HT-29 (cell line): Measurements from ENCODE around the gene CHST6. TPM values are rescaled to one million over a fixed set of nuclear protein-coding genes. Genes with fewer than 3 reads are reported as not detected.
"Not testable (repeated sequence)": the region's sequence is repeated elsewhere in the genome, so short reads cannot be mapped to it uniquely, and the experiment has no call there.

Source experiments
- DNase-seq: peaks from one replicate; pipeline ENCODE4 v3.0.0-alpha.2; 2015; ENCODE audit warnings: low spot score
- total RNA-seq: library from RNA; depleted of rRNA; stranded (reverse); fragments of >200 nt; shearing (Covaris generic); gene quantifications from 2 replicates; pipeline ENCODE4 v1.2.3, GENCODE V29; 2014

The CHST6 gene
- total RNA-seq, 1 experiment from 2014 or later = not detected

- no peak for DNase-seq
Measured at GRCh38 chr16:75476817-75477216, 18.4 kb downstream of the CHST6 start.

- no peak for DNase-seq
Measured at GRCh38 chr16:75475420-75475847, 19.8 kb downstream of the CHST6 start.

DNA sequence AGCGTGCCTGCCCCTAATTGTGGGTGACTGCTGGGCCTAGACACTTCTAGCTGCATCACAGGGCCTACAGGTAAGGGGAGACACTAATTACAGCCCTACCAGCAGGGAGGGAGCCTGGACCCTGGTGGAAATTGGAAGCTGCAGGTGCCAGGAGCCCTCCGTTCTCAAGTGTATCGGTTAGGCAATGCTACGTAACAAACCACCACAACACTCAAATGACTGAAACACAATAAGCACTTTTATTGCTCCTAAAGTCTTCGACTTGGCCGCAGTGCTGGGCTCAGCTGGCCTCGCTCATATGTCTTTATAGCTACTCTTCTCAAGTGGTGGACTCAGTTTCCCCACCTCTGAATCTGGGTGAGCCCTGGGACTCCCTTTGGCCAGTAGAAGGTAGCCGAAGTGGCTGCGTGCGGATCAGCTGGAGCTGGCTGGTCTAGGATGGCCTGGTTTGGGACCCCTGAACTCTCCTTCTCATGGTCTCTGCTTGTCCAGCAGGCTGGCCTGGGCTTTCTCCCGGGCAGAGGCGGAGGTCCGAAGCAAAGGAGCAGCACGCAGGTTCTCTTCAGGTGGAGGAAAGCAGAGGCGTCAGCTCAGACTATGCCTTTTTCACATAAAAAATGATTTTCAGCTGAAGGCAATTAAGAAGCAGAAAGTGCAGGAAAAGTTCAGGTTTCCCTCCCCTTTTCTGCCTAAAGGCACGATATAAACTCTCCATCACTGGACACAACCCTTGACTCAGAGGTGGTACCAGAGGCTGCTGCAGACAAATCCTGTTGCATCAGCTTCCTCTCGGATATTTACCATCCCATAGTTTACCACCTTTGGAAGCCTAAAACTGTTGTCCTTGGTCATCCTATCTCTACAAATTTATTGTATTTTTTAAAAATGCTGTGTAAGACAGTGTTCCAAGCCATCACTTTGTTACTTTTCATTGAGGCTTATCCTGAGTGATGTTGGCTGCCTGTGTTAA lies 22.0 kb downstream of the CHST6 start:
- DNase-seq = no peak

GRCh38 chr16:75471723-75472633 lies 23.3 kb downstream of the CHST6 start:
- DNase-seq = peak; percentile 76

DNA sequence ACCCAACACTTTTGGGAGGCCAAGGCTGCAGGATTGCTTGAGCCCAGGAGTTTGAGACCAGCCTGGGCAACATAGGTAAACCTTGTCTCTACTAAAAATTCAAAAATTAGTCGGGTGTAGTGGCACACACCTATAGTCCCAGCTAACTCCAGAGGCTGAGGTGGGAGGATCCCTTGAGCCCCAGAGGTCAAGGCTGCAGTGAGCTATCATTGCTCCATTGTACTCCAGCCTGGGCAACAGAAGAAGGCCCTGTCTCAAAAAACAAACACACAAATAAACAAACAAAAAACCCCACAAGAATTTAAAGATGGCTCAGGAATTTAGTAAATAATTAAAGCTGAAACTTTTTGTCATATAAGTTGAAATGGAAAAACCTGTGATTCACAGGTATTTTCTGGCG lies 28.5 kb downstream of the CHST6 start:
- DNase-seq = no peak

- DNase-seq = peak; percentile 99
Measured at GRCh38 chr16:75464122-75464918, 30.9 kb downstream of the CHST6 start, which contains the start of gene TMEM170A. TSS of gene TMEM170A (minus strand) at chr16:75464689. CDS start at chr16:75464600, 89 bp downstream.

DNA sequence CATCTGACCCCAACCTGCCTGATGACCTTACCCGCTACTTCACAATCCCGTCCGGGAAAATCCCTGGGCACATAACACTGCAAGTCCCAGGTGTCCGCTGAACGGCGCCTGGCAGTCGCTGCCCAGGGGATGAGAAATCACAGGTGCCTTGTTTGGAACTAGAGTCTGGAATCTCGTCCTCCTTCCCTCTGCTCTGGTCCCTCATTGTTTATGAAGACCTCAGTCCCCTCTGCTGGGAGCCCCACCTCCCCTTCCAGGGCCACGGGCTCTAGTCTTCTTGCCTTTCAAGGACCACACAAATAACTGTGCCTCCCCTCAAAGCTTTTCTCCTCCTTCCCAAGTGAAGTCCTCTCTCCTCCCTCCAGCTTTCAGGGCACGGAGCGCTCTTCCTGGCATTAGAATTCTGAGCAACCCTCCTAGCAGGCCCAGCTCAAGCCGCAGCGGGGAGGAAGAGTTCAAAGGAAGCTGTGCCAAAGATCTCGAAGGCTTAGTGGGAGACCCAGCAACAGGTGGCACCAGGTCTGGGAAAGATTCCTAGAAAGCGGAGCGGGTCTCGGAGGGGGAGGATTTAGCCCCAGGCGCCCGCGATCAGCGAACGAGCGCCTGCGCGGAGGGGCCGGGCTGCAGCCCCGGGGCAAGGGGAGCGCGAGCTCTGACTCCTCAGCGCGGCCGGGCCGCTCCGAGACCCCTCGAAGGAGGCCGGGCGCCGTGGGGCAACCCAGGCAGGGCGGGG lies 31.7 kb downstream of the CHST6 start:
- DNase-seq = peak; percentile 58

- DNase-seq = no peak
Measured at GRCh38 chr16:75462806-75463205, 32.4 kb downstream of the CHST6 start.

- peak; percentile 50 for DNase-seq
Measured at GRCh38 chr16:75461575-75461974, 33.7 kb downstream of the CHST6 start.

GRCh38 chr16:75460446-75460845 lies 34.8 kb downstream of the CHST6 start:
- DNase-seq = no peak

GRCh38 chr16:75459691-75460090 lies 35.5 kb downstream of the CHST6 start:
- no peak for DNase-seq

GRCh38 chr16:75458439-75458838 lies 36.8 kb downstream of the CHST6 start:
- DNase-seq = no peak

DNA sequence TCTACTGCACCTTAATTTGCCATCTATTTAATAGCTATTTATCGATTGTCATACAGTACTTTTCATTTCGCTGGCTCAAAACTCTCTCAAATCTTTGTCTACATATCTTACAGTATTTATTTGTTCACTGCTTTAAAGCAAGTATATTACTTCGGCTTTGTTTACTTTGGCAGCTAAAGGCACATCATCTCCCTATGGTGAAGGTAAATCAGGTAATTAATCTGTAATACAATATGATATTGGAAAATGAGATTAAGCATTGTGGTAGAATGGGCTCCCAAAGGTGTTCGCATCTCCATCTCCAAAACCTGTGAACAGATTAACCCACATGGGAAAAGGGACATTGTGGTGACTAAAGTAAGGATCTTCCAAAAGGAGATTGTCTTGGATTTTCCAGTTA lies 37.2 kb downstream of the CHST6 start:
- no peak for DNase-seq

DNA sequence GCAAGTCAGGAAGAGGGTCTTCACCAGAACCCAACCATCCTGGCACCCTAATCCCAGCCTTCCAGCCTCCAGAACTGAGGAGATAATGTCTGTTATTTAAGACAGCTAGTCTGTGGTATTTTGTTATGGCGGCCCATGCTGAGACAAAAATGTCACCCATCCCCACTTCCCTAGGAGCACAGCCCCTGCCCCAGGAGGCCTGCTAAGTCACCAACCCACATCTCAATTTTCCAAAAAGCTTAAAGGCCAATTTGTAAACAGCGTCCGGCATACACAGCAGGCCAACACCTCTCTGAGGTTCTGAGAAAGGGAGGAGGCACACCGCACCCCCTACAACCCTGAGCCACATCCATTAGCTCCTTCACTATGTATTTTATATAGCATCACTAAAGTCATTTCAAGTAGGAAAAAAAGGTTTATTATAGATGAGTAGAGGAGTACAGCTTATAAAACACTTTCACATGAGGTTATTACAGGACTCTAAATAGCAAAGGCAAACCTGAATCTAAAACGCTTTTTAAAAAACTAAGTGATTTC lies 37.7 kb downstream of the CHST6 start:
- DNase-seq = no peak

DNA sequence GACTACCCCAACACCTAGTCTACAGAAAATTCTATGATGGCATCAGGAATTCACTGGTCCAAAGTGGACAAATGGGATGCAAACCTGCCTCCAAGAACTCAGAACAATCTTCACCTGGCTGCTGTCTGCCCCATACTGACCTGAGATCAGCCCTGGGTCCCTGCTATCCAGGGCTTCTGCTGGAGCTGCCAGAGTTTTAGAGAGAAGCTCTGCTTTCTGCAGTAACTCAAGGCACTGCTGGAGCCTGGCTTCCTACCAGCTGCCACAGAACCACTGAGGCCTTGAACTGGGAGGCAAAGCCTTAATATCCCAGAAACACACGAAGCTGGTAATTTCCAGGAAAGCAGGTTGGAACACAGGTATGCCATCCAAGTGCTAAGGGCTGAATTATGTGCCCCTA lies 38.3 kb downstream of the CHST6 start:
- no peak for DNase-seq

DNA sequence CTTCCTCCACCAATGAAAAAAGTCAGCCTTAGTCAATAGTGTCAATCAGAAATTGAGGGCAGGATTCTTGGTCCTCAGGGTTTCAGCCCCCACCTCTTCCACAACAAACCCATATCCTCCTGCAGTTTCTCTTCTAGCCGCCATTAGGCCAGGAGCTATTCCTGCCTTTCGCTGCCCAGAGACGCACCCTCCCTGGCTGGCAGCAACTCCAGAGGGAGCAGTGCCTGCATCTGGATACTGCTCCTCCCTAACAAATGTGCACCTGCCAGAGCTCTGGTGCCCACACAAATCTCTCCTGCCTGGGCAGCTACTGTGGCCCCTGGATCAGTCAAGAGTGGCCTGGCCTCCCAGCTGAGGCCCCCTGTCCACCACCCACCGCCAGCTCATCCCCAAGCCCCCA lies 38.8 kb downstream of the CHST6 start:
- not testable (repeated sequence) for DNase-seq

- no peak for DNase-seq
Measured at GRCh38 chr16:75455677-75456076, 39.6 kb downstream of the CHST6 start.

GRCh38 chr16:75452464-75453190 lies 42.6 kb downstream of the CHST6 start:
- no peak for DNase-seq

DNA sequence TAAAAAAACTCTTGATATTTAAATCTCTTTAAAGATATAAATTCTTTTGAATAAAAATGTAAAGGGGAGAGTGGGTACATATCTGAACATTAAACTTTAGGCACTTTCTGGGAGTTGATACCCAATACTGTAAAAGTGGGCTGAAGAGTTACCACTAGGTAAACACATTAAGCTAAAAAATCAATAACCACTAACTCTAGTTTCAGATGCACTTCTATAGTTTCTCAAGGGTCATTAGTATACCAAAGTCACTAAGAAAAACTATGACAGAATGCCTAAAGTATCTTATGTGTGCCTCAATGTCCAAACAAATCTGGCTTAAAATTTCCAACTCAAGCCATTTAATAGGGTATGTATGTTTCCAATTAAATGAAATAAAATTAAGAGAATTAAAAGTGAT lies 48.8 kb downstream of the CHST6 start:
- DNase-seq = no peak

DNA sequence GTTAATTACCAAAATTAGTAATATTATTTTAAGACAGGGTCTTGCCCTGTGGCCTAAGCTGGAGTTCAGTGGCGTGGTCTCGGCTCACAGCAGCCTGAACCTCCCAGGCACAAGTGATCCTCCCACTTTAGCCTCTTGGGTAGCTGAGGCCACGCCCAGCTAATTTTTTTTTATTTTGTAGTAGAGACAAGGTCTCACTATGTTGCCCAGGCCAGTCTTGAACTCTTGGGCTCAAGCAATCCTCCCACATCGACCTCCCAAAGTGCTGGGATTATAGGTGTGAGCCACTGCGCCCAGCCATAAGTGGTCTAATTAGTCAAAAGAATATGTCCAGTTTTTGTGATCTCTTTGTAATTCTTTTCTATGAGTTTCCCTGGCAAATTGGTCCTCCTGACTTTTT lies 49.9 kb downstream of the CHST6 start:
- DNase-seq = no peak
